ENCODE results near the gene TDRD1. TPM values are rescaled to one million over a fixed set of nuclear protein-coding genes. Genes with fewer than 3 reads are reported as not detected.

TDRD1 gene
- total RNA-seq, 1 donor from 2014 or later: 1.9 TPM

DNA sequence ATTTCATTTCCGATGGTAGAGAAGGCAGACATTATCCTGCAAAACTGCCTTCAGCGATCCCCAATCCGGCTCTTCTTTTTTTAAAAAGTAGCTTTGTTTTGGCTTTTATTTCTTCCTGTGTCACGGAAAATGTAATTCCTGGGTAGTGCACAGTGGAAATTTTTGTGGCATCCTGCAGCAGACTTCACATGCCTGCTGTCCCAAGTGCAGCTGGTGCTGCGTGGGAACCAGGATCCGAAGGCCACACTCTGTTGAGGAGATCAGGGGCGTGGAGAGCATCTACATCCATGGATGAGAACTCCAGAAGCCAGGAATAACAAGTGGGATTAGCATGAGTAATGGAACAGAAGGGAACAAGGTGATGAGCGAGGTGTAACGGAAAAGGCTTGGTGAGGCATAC, 64.5 kb downstream of the TDRD1 start:
- no peak for DNase-seq
- Histone ChIP-seq H3K4me3 (no peak overlapping the region), H3K9me3 (replicated peaks) (no peaks in the 10 kb centered on the region), H3K4me1 (peaks cover 16% of the 10 kb centered on the region), H3K27ac (replicated peaks) (no peak overlapping the region), H3K36me3 (no peaks in the 10 kb centered on the region), H3K27me3 (ENCODE audit: low read depth) (peaks cover 65% of the 10 kb centered on the region)
- intact Hi-C loops (cut with micrococcal nuclease): no loop called here
- TF ChIP-seq, protein P1, sequence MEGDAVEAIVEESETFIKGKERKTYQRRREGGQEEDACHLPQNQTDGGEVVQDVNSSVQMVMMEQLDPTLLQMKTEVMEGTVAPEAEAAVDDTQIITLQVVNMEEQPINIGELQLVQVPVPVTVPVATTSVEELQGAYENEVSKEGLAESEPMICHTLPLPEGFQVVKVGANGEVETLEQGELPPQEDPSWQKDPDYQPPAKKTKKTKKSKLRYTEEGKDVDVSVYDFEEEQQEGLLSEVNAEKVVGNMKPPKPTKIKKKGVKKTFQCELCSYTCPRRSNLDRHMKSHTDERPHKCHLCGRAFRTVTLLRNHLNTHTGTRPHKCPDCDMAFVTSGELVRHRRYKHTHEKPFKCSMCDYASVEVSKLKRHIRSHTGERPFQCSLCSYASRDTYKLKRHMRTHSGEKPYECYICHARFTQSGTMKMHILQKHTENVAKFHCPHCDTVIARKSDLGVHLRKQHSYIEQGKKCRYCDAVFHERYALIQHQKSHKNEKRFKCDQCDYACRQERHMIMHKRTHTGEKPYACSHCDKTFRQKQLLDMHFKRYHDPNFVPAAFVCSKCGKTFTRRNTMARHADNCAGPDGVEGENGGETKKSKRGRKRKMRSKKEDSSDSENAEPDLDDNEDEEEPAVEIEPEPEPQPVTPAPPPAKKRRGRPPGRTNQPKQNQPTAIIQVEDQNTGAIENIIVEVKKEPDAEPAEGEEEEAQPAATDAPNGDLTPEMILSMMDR (IDR thresholded peaks at IDR 0.05; ENCODE audit: borderline replicate concordance): no peak

DNA sequence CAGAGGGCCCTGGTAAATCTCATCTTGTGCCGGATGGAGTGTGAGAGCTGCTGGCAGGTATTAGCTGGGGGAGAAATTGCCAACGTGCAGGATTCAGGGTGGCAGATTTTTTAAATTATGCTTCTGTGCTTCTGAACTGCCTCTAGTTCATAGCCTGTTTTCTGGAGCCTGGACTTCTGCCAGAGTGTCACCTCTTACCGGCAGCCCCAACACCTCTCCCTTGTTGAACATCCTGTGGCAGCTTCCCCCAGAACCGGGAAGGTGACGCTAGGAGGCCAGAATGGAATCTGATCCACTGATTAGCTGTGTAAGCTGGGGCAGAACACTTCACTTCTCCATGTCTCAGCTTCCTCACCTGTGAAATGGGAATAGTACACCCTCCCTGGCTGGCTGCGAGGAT, 65.0 kb downstream of the TDRD1 start:
- Histone ChIP-seq H3K27me3 (ENCODE audit: low read depth) (peaks cover 60% of the 10 kb centered on the region), H3K4me1 (peaks cover 11% of the 10 kb centered on the region), H3K36me3 (no peaks in the 10 kb centered on the region), H3K27ac (replicated peaks) (no peak overlapping the region), H3K4me3 (no peak overlapping the region), H3K9me3 (replicated peaks) (no peaks in the 10 kb centered on the region)
- intact Hi-C loops (cut with micrococcal nuclease): no loop called here
- TF ChIP-seq, protein P1 (IDR thresholded peaks at IDR 0.05; ENCODE audit: borderline replicate concordance): no peak
- DNase-seq: no peak

DNA sequence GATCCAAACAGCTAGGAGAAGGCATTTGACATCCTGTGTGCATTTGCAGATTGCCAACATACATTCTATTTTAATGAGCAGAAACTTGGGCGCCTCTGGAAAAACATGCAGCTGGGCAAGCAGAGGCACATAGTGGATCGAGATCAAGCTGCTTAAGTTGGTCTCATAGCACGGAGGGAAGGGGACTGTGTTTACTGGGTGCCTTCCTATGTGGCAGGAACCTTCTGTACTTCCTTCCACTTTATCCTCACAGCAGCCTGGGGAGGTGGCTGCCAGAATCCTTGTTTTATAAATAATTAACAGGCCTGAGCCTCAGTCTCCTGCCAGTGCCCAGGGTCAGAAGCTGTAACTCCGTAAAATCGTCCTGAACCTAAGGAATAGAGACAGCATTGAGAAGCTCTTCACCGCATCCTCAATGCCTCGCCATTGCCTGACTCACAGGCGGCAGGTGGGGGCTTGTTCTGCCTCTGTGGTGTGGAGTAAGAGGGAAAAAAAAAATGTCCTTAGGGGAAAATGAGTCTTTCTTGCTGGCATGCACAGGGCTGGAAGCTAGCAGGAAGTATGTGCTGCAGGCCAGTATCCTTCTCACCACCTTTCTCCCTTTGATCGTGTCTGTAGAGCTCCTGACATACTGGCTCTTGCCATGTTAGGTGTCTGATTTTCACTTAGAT, 66.1 kb downstream of the TDRD1 start:
- intact Hi-C loops (cut with micrococcal nuclease): no loop called here

DNA sequence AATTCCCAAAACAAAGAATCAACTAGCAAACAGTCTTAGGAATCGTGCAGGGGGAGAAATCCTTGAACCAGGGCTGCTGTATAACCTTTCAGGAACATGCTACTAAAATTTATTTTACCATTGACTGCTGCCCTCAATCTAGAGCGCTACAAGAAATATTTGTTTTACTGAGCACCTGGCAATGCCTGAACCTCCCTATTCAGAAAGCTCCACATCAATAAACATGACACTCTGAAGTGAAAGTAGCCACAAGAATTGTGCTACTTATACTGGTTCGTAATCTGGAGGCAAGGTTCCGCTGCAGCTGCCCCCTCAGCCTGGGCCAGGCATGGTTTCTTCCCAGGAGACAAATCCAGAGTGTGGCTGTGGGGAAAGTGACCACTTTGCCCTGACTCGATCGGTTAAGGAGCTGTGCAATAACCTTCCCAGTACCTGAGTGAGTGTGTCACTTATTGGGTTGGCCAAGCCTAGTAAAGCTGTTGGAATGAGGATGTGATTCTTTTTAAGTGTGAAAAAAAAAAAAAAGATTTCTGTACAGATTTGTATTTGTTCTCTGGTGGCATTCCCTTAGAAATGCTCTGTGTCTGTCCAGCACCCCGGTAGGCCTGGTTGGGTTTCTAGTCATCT, 67.6 kb downstream of the TDRD1 start:
- TF ChIP-seq, protein P1 (IDR thresholded peaks at IDR 0.05; ENCODE audit: borderline replicate concordance): no peak
- Histone ChIP-seq H3K36me3 (no peaks in the 10 kb centered on the region), H3K9me3 (replicated peaks) (no peaks in the 10 kb centered on the region), H3K27me3 (ENCODE audit: low read depth) (peaks cover 34% of the 10 kb centered on the region), H3K4me3 (no peak overlapping the region), H3K4me1 (peaks cover 3% of the 10 kb centered on the region), H3K27ac (replicated peaks) (no peak overlapping the region)
- intact Hi-C loops (cut with micrococcal nuclease): no loop called here
- DNase-seq: no peak

More for the DNA sequence above, 66.1 kb downstream of the TDRD1 start:
- DNase-seq: no peak
- no peak overlapping the region for H3K27ac ChIP-seq (replicated peaks)
- H3K9me3 ChIP-seq (replicated peaks): no peaks in the 10 kb centered on the region
- peaks cover 49% of the 10 kb centered on the region for H3K27me3 ChIP-seq (ENCODE audit: low read depth)
- H3K36me3 ChIP-seq: no peaks in the 10 kb centered on the region
- TF ChIP-seq, protein P1 (IDR thresholded peaks at IDR 0.05; ENCODE audit: borderline replicate concordance): no peak
- H3K4me1 ChIP-seq: peaks cover 3% of the 10 kb centered on the region
- H3K4me3 ChIP-seq: no peak overlapping the region

DNA sequence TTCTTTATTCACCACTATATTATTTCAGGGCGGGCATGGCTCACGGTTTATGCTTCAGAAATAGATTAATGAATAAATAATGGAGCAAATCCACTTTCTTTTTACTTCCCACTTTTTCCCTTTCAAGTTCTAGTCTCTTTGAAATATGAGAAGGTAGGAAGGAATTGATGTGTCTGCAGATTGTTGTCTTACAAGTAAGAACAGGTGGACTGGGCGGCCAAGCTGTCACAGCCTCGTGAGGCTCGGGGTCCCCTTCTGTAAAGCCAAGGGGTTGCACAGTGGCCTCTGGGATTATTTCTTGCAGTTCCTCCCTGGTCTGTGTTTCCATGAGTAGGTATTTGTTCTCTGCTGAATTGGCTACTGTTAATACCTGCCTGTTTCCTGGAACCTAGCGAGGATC, 71.1 kb downstream of the TDRD1 start:
- Histone ChIP-seq H3K36me3 (no peaks in the 10 kb centered on the region), H3K4me3 (no peak overlapping the region), H3K9me3 (replicated peaks) (no peaks in the 10 kb centered on the region), H3K27ac (replicated peaks) (no peak overlapping the region), H3K4me1 (no peaks in the 10 kb centered on the region), H3K27me3 (ENCODE audit: low read depth) (peaks cover under 1% of the 10 kb centered on the region)
- no peak for DNase-seq
- TF ChIP-seq, protein P1 (IDR thresholded peaks at IDR 0.05; ENCODE audit: borderline replicate concordance): no peak
- intact Hi-C loops (cut with micrococcal nuclease): no loop called here
